Gastroesophageal sphincter (tissue), 4 donors: Measurements from ENCODE around the gene STAT5A. TPM values are rescaled to one million over a fixed set of nuclear protein-coding genes. Genes with fewer than 3 reads are reported as not detected.
"Not testable (repeated sequence)": the region's sequence is repeated elsewhere in the genome, so short reads cannot be mapped to it uniquely, and the experiment has no call there.

Experiments
- ATAC-seq: fragments of 150-250 bp; one replicate; pipeline ENCODE4 v1.9.1; 2016; ENCODE audit warnings: mild to moderate bottlenecking, moderate library complexity
- H3K27ac ChIP-seq, 4 donors: fragments of 200-600 bp; sonication (generic) in 3 of 4; 1 replicate in 3 of 4; 2 replicates in 1 of 4; pipeline ENCODE4 v1.5.1; 2016 to 2019
- H3K27me3 ChIP-seq: fragments of 200-600 bp; sonication (generic); one replicate; pipeline ENCODE4 v1.5.1; 2019
- H3K36me3 ChIP-seq, 2 donors: fragments of 200-600 bp; sonication (generic); one replicate each; pipeline ENCODE4 v1.5.1; 2019; ENCODE audit warnings: control low read depth in 1 of 2
- H3K4me1 ChIP-seq, 3 donors: fragments of 200-600 bp; sonication (generic); 1 replicate in 2 of 3; 2 replicates in 1 of 3; pipeline ENCODE4 v1.5.1; 2016 to 2019; ENCODE audit warnings: control low read depth in 2 of 3
- H3K4me3 ChIP-seq, 2 donors: fragments of 200-600 bp; sonication (generic); one replicate each; pipeline ENCODE4 v1.5.1; 2019; ENCODE audit warnings: mild to moderate bottlenecking in 1 of 2, moderate library complexity in 1 of 2
- H3K9me3 ChIP-seq, 3 donors: fragments of 200-600 bp; sonication (generic); one replicate each; pipeline ENCODE4 v1.5.1; 2017 to 2019; ENCODE audit warnings: control low read depth in 2 of 3
- EP300 ChIP-seq: sonication (generic); formaldehyde crosslinking; IDR thresholded peaks from one replicate; pipeline ENCODE4 v1.6.1; 2017; ENCODE audit warnings: antibody characterized with exemption, mild to moderate bottlenecking
- POLR2A ChIP-seq, 2 donors: fragments of 450-650 bp; IDR thresholded peaks; one replicate each; pipeline ENCODE4 v1.6.1; 2017; ENCODE audit warnings: antibody characterized with exemption in 2 of 2, mild to moderate bottlenecking in 2 of 2, moderate library complexity in 1 of 2
- POLR2AphosphoS5 ChIP-seq: sonication (generic); formaldehyde crosslinking; IDR thresholded peaks from one replicate; pipeline ENCODE4 v1.6.1; 2017; ENCODE audit warnings: antibody characterized with exemption
- WGBS, 2 donors: methylation state at CpG; one replicate each; pipeline ENCODE4 v1.1.5; 2018; ENCODE audit warnings: low coverage in 1 of 2; 5-methylcytosine and 5-hydroxymethylcytosine counted together
- total RNA-seq, 4 donors: library from RNA; depleted of rRNA; stranded (reverse); fragments of >200 nt; gene quantifications; one replicate each; pipeline ENCODE4 v1.1.0, GENCODE V29; 2016
- TF ChIP-seq, protein P1 (sequence below), 4 experiments: fragments of 200-600 bp in 2 of 4; fragments of 450-650 bp in 2 of 4; sonication (generic) in 1 of 4; IDR thresholded peaks; one replicate each; pipeline ENCODE4 v1.5.1; 2017 to 2019; ENCODE audit warnings: antibody characterized with exemption in 4 of 4, mild to moderate bottlenecking in 2 of 4, moderate library complexity in 2 of 4

Gene STAT5A
- total RNA-seq, 4 donors from 2014 or later: 61.8 to 80.8 (median 71.4) TPM

DNA sequence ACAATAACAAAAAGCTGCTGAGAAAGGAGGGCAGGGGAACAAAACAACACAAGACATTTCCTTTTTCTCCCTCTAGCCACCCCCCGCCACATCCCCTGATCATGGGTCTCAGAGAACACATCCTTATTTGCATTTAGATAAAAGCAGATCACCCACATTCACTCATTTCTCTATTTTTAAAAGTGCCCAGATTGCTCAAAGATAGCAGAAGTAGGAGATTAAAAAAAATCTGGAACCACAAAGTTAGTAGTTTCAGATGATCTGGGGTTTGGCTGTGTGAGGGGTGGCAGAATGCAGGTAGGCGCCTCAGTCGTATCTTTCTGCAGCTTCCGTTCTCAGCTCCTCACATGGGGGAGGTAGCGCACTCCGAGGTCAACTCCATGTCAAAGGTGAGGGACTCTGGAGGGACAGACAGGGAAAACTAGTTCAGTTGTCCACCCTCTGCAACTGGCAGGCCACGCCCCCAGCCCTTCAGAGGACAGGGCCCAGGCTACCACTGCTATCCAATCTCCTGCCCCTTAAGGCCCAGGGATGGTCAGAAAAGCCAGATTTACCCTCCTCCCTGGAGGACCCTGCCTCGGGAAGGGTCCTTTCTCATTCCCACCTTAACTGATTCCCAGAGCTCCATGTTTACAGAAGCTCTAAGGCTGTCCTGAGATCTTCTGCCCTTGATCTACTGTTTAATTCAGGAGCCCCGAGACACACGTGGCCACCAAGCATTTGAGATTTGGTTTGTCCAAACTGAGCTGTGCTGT, 27.3 kb downstream of the STAT5A start:
- H3K9me3 ChIP-seq: no peaks in the 10 kb centered on the region
- H3K4me3 ChIP-seq: no peak overlapping the region
- peaks cover 0 to 84% of the 10 kb centered on the region in 2 donors for H3K36me3 ChIP-seq
- 75 to 90% methylated on average over 4 to 10 of the region's 10 CpGs for WGBS, 2 donors
- ATAC-seq: no peak
- peak overlapping the region in 1 of 4 donors; percentile 39 for H3K27ac ChIP-seq
- peaks cover 0 to 58% (median 20%) of the 10 kb centered on the region in 3 donors for H3K4me1 ChIP-seq
- H3K27me3 ChIP-seq: no peaks in the 10 kb centered on the region
- TF ChIP-seq EP300 (no peak), POLR2A (IDR thresholded peaks at IDR 0.05) (no peak), POLR2AphosphoS5 (no peak)
- TF ChIP-seq, protein P1, sequence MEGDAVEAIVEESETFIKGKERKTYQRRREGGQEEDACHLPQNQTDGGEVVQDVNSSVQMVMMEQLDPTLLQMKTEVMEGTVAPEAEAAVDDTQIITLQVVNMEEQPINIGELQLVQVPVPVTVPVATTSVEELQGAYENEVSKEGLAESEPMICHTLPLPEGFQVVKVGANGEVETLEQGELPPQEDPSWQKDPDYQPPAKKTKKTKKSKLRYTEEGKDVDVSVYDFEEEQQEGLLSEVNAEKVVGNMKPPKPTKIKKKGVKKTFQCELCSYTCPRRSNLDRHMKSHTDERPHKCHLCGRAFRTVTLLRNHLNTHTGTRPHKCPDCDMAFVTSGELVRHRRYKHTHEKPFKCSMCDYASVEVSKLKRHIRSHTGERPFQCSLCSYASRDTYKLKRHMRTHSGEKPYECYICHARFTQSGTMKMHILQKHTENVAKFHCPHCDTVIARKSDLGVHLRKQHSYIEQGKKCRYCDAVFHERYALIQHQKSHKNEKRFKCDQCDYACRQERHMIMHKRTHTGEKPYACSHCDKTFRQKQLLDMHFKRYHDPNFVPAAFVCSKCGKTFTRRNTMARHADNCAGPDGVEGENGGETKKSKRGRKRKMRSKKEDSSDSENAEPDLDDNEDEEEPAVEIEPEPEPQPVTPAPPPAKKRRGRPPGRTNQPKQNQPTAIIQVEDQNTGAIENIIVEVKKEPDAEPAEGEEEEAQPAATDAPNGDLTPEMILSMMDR (IDR thresholded peaks at IDR 0.05): no peak

DNA sequence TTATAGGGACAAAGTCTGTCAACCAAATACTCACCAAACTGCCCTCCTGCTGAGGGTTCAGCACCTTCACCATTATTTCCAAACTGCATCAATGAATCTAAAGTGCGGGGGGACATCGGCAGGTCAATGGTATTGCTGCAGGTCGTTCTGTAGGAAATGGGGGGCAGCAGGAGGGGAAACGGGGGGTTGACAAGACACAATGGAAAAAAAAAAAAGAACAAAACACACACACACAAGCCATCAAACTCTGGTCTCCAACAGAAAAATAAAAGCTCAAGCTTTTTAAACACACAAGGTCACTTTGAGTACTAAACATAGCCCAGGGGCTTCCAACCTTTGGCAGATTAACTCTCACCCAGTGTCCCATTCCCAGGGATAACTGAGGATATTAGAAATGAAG, 28.5 kb downstream of the STAT5A start:
- H3K4me3 ChIP-seq: no peak overlapping the region
- WGBS, 2 donors: 90 to 100% methylated on average over 1 to 2 of the region's 4 CpGs
- H3K4me1 ChIP-seq: peaks cover 0 to 47% (median 11%) of the 10 kb centered on the region in 3 donors
- H3K27ac ChIP-seq: no peak overlapping the region
- H3K27me3 ChIP-seq: no peaks in the 10 kb centered on the region
- ATAC-seq: no peak
- no peak for TF ChIP-seq POLR2A (IDR thresholded peaks at IDR 0.05)
- no peak for TF ChIP-seq EP300
- TF ChIP-seq POLR2AphosphoS5: no peak
- TF ChIP-seq, protein P1 (IDR thresholded peaks at IDR 0.05): no peak
- H3K9me3 ChIP-seq: no peaks in the 10 kb centered on the region
- H3K36me3 ChIP-seq: peaks cover 0 to 90% of the 10 kb centered on the region in 2 donors

DNA sequence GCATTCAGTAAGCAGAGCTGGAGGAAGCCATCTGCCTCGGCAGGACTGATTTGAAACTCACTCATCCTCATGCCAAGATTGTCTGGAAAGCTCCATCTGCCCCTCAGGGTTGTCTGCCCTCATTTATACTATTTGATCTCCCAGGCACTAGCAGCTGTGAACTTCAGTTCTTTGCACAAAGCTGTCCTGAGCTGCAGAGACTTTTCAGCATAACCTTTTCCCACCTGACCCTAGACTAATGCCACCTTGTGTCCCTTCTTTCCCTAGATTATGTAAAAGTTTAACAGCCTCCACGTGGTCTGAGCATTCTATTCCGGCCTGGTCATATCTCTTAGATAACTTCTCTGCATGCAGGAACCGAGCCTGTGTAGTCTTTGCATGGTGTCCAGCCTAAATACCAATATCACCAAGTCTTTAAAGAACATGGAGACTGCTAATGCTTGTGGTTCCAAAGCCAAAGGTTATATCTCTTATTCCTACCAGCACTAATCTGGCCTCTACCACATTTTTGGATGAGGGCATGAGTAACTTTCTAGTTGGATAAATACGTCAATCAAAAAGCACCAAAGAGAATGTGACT, 29.1 kb downstream of the STAT5A start:
- Histone ChIP-seq H3K4me1 (peaks cover 0 to 43% (median 7%) of the 10 kb centered on the region in 3 donors), H3K27me3 (no peaks in the 10 kb centered on the region), H3K36me3 (peaks cover 0 to 96% of the 10 kb centered on the region in 2 donors), H3K9me3 (no peaks in the 10 kb centered on the region), H3K27ac (no peak overlapping the region), H3K4me3 (no peak overlapping the region)
- no peak for ATAC-seq
- TF ChIP-seq POLR2A (IDR thresholded peaks at IDR 0.05) (no peak), EP300 (no peak), POLR2AphosphoS5 (no peak)
- TF ChIP-seq, protein P1 (IDR thresholded peaks at IDR 0.05): no peak
- 44 to 49% methylated on average over 2 to 5 of the region's 5 CpGs for WGBS, 2 donors

DNA sequence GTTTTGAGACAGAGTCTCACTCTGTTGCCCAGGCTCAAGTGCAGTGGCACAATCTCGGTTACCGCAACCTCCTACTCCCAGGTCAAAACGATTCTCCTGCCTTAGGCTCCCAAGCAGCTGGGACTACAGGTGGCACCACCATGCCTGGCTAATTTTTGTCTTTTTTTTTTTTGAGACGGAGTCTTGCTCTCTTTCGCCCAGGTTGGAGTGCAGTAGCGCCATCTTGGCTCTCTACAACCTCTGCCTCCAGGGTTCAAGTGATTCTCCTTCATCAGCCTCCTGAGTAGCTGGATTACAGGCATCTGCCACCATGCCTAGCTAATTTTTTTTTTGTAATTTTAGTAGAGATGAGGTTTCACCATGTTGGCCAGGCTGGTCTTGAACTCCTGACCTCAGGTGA, 29.7 kb downstream of the STAT5A start:
- Histone ChIP-seq H3K4me1 (peaks cover 0 to 43% (median 7%) of the 10 kb centered on the region in 3 donors), H3K36me3 (peaks cover 0 to 98% of the 10 kb centered on the region in 2 donors), H3K27ac (peak overlapping the region in 1 of 4 donors; percentile 61)
- not testable (repeated sequence) for ATAC-seq, H3K9me3 ChIP-seq, H3K27me3 ChIP-seq, H3K4me3 ChIP-seq
- WGBS, 2 donors: 91% methylated on average over 4 to 6 of the region's 6 CpGs

DNA sequence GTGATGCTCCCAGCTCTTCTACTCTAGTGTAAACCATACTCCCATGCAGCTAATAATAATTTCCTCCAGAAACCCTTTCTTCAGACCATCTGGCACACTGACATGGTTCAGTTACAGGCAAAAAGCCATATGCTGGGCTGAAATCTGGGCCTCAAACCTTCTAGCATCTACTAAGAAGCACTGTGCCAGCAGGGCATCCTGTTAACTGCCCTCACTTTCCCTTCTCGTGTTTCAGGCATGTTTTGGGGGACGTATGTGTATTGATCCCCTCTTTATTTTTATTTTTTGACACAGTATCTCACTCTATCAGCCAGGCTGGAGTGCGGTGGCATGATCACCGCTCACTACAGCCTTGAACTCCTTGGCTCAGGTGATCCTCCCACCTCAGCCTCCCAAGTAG, 33.3 kb downstream of the STAT5A start:
- no peak for TF ChIP-seq POLR2A (IDR thresholded peaks at IDR 0.05)
- no peak for TF ChIP-seq EP300
- TF ChIP-seq POLR2AphosphoS5: no peak
- TF ChIP-seq, protein P1 (IDR thresholded peaks at IDR 0.05): no peak
- no peak for ATAC-seq
- Histone ChIP-seq H3K27me3 (no peaks in the 10 kb centered on the region), H3K9me3 (no peaks in the 10 kb centered on the region), H3K4me3 (no peak overlapping the region), H3K4me1 (peaks cover 0 to 34% (median 12%) of the 10 kb centered on the region in 3 donors), H3K27ac (peak overlapping the region in 3 of 4 donors; percentile 14 to 69 (median 65)), H3K36me3 (peaks cover 0 to 100% of the 10 kb centered on the region in 2 donors)
- WGBS, 2 donors: 80 to 81% methylated on average over 1 to 4 of the region's 4 CpGs
